ELR (cell line): ENCODE data around the gene PCDHGC4.

ENCODE experiments used
- DNase-seq: peaks from one replicate; pipeline ENCODE4 v3.0.0-alpha.2; 2015; ENCODE audit warnings: low read depth

Gene PCDHGC4

DNA sequence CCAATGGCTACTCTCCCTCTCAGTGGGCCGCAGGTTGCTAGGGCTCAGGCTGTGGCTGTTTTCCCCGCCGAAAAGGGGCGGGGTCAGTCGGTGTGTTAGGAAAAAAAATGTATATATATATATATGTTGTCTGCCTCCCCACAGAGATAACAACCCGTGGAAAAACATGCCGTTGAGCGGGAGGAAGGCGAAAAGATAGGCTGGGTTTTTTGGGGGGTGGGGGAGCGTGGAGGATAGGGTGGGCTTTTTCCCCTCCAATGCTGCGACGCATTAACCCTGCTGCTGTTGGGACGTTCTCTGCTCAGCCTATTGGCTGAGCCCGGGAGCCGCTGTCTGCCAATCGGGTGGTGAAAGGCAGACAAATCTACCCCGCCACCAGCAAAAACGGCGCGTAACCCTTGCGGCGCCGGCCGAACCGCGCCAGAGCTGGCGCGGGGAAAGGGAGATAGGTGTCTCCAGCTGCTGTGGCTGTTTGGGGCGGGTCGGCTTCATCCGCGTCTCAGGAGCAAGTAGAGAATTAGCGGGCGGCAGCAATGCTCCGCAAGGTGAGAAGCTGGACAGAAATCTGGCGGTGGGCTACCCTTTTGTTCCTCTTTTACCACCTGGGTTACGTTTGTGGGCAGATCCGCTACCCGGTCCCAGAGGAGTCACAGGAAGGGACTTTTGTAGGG is at the start of gene PCDHGC4:
Gene PCDHGC4 (plus strand): TSS at position 390 of the 671 bp plus-strand sequence. CDS start 144 bp downstream, at position 534.
- no peak for DNase-seq

DNA sequence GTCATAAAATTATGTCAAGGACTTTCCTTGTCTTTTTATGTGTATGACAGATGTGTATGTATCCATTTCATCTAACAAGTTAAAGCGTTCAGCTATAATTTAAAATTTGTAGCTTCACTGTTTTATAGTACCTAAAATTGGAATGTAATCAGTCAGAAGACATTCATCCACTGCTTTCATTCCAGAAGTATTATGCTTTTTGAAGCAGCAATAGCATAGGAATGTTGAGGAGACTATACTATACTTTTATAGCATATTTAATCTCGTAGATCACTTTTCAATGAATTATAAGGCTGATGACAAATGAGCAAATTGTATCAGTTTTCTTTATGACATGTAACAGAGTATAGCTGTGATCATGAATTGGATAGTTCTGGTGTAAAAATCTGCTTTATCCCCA is 47.6 kb upstream of the PCDHGC4 start:
- peak; percentile 37 for DNase-seq

DNA sequence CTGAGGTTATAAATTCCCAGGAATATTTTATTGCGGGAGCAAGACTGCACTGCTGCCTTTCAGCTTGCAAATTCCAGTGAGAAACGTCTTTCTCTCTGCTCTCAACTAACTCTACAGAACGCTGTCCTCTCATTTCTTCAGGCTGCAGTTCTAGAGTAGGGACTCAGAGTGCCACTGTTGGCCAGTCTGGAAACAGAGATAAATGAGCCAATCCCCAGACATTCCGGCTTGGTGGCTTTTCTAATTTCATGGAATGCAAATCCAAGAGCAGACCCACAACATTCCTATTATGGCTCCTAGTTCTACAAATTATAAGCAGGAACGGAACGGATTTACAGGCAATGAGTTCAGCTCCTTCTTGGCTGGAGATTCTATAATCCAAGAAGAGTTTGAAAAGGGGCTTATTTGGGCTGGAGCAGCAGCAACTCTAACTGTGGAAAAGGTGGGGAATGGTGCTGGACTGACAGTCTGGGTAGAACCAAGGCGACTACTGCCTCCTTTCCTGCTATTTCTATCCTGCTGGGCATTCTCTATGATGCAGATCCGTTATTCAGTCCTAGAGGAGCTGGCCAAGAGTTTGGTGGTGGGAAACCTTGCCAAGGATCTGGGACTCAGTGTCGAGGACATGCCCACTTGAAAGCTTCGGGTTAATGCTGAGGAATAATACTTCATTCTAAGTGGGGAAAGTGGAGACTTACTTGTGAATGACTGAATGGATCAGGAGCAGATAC is 45.3 kb upstream of the PCDHGC4 start:
- no peak for DNase-seq

DNA sequence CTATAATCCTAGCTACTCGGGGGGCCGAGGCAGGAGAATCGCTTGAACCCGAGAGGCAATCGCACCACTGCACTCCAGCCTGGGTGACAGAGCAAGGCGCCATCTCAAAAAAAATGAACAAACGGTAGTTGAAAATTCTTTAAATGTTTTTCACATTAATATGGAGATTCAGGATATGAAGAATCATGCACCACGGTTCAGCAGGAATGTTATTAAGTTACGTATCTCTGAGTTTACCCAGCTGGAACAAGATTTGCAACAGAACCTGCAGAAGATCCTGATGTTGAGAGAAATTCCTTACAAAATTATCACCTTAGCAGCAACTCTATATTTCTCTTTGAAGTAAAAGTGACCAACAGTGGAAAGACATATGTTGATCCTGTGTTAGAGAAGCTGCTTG is 44.5 kb upstream of the PCDHGC4 start:
- no peak for DNase-seq

DNA sequence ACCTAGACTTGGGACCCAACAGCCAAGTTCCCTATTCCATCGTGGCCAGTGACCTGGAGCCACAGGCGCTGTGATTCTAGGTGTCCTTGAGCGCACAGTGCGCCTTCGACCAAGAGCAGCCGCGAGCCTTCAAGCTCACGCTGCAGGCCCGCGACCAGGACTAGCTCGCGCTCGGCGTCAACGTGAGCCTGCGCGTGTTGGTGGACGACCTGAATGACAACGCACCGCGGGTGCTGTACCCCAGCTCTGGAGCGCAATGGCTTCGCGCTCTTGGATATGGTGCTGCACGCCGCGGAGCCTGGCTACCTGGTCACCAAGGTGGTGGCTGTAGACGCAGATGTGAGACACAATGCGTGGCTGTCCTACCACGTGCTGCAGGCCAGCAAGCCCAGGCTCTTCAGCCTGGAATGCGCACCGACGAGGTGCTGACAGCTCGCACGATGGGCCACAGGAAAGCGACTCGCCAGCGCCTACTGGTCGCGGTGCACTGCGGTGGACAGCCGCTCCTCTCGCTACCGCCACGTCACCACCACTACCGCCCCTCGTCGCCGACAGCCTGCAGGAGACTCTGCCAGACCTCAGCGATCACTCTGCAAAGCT is 43.2 kb upstream of the PCDHGC4 start:
- no peak for DNase-seq

DNA sequence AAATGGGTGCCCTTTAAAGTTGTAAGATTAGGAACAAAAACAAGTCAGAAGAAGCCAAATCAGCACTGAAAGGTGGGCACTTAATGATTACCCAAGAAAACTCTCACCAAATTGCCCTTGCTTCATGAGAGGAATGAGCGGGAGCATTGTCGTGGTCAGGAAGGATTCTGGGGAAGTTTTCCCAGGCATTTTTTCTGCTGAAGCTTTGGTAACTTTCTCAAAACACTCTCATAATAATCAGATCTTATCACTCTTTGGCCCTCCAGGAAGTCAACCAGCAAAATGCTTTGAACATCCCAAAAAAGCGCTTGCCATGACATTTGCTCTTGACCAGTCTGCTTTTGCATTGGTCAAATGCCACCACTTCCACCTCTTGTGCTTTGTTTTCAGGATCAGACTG is 19.5 kb upstream of the PCDHGC4 start:
- no peak for DNase-seq

DNA sequence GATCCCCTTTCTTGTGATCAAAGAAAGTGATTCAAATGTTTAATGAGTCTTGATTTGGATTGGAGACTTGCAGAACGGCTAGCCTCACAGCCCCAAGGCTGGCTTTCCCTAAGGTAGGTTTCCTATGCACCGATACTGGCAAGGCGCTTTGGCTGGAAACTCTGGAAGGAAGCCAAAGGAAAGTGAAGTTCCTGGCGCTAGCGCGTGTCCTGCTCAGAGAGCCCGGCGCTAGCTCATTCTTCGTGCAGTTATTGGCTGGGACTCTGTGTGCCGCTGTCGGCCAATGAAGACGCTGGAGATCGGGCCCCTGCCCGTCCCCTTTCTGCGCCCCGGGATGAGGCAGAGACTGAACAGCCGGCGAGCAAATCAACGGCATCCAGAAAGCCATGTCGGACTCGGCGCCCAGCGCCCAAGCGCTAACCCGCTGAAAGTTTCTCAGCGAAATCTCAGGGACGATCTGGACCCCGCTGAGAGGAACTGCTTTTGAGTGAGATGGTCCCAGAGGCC is 9.2 kb upstream of the PCDHGC4 start, which contains the start of gene PCDHGC3:
Gene PCDHGC3 (plus strand): TSS at position 342 of the 507 bp plus-strand sequence. CDS start 151 bp downstream, at position 493.
- DNase-seq = peak; percentile 97

DNA sequence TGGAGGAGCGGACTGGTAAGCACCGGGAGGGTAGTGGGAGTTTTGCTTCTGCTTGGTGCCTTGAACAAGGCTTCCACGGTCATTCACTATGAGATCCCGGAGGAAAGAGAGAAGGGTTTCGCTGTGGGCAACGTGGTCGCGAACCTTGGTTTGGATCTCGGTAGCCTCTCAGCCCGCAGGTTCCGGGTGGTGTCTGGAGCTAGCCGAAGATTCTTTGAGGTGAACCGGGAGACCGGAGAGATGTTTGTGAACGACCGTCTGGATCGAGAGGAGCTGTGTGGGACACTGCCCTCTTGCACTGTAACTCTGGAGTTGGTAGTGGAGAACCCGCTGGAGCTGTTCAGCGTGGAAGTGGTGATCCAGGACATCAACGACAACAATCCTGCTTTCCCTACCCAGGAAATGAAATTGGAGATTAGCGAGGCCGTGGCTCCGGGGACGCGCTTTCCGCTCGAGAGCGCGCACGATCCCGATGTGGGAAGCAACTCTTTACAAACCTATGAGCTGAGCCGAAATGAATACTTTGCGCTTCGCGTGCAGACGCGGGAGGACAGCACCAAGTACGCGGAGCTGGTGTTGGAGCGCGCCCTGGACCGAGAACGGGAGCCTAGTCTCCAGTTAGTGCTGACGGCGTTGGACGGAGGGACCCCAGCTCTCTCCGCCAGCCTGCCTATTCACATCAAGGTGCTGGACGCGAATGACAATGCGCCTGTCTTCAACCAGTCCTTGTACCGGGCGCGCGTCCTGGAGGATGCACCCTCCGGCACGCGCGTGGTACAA is 8.5 kb upstream of the PCDHGC4 start:
- peak; percentile 81 for DNase-seq

DNA sequence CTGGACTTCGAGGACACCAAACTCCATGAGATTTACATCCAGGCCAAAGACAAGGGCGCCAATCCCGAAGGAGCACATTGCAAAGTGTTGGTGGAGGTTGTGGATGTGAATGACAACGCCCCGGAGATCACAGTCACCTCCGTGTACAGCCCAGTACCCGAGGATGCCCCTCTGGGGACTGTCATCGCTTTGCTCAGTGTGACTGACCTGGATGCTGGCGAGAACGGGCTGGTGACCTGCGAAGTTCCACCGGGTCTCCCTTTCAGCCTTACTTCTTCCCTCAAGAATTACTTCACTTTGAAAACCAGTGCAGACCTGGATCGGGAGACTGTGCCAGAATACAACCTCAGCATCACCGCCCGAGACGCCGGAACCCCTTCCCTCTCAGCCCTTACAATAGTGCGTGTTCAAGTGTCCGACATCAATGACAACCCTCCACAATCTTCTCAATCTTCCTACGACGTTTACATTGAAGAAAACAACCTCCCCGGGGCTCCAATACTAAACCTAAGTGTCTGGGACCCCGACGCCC is 7.7 kb upstream of the PCDHGC4 start:
- DNase-seq = no peak

DNA sequence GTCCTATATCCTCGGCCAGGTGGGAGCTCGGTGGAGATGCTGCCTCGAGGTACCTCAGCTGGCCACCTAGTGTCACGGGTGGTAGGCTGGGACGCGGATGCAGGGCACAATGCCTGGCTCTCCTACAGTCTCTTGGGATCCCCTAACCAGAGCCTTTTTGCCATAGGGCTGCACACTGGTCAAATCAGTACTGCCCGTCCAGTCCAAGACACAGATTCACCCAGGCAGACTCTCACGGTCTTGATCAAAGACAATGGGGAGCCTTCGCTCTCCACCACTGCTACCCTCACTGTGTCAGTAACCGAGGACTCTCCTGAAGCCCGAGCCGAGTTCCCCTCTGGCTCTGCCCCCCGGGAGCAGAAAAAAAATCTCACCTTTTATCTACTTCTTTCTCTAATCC is 7.0 kb upstream of the PCDHGC4 start:
- DNase-seq = no peak

DNA sequence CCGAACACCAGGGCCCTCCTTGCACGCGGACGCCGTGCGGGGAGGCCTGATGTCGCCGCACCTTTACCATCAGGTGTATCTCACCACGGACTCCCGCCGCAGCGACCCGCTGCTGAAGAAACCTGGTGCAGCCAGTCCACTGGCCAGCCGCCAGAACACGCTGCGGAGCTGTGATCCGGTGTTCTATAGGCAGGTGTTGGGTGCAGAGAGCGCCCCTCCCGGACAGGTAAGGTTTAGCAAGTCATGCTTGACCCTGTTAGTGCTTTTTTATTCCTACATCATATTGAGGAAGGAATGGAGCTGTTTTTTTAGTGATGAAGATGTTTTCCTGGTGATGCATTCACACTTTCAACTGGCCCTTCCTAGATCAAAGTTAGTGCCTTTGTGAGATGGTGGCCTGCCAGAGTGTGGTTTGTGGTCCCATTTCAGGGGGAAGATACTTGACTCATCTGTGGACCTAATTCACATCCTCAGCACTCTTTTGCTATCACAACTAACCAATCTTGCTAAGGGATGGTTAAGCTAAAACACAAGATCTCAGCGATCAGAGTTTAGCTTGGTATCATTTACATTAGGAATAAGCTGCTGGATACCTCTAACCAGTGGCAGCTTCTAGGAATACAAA is 6.4 kb upstream of the PCDHGC4 start:
- DNase-seq = no peak

DNA sequence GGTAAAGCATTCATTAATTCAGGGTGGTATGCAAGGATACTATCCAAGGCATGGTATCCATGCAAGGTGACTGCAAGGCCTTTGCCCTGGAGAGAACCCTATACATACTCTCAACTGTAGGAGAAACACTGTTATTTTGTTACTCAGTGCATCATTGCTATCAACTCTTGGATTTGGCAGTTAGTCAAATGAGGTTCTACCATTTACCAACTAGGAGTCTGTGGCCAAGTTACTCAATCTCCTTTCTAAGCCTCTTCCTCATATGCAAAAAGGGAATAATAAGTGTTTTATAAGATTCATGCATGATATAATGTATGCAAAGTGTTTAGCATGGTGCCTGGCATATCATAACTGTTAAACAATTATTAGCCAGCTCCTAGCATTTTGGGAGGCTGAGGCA is 5.1 kb upstream of the PCDHGC4 start:
- DNase-seq = no peak

DNA sequence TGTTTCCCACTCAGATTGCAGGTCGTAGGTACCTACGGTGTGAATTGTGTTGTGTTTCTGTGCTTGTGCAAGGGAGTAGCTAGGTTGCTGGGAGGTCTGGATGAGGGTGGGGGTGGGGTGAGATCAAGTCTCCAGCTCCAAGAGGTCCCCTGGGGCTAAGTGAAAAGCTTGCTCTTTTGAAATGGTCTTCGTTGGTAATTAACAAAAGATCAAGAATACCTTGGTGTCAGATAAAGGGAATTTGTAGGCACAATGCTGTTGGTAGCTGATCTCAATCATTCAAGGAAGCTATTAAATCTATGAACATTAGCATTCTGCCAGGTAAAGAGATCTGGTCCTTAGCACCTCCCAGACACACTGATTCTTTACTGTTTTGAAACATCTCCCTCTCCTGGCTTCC is 928 bp upstream of the PCDHGC4 start:
- DNase-seq = no peak

DNA sequence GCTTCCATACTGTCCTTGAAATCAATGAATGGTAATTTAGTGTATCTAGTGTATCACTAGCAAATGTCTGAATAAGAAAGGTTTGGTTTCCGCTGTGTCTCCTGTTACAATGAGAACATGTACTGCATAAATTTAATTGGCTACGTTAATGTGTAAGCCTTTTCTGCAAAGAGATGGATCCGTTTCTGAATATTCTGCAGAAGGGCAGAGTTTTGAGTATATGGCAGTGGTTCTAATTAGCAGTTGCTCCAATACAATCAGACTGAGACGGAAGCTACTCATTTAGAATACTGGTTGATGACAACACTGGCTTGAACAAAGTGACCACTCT is 555 bp upstream of the PCDHGC4 start:
- DNase-seq = no peak

DNA sequence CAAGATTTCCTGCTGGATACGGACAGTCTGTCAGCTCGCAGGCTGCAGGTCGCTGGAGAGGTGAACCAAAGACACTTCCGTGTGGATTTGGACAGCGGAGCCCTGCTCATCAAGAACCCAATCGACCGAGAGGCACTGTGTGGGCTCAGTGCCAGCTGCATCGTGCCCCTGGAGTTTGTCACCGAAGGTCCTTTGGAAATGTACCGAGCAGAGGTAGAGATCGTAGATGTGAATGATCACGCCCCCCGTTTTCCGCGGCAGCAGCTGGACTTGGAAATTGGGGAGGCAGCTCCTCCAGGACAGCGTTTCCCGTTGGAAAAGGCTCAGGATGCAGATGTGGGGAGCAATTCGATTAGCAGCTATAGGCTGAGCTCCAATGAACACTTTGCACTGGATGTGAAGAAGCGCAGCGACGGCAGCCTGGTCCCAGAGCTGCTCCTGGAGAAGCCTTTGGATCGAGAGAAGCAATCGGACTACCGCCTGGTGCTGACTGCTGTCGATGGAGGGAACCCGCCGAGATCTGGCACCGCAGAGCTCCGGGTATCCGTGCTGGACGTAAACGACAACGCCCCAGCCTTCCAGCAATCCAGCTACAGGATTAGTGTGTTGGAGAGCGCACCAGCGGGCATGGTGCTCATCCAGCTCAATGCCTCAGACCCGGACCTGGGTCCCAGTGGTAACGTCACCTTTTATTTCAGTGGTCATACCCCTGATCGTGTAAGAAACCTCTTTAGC is 658 bp downstream of the PCDHGC4 start:
- DNase-seq = no peak

DNA sequence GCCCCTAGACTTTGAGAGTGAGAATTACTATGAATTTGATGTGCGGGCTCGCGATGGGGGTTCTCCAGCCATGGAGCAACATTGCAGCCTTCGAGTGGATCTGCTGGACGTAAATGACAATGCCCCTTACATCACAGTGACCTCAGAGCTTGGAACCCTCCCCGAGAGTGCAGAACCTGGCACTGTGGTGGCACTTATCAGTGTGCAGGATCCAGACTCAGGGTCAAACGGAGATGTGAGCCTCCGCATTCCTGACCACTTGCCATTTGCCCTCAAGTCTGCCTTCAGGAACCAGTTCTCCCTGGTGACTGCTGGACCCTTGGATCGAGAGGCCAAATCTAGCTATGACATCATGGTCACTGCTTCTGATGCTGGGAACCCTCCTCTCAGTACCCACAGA is 1.3 kb downstream of the PCDHGC4 start:
- no peak for DNase-seq

DNA sequence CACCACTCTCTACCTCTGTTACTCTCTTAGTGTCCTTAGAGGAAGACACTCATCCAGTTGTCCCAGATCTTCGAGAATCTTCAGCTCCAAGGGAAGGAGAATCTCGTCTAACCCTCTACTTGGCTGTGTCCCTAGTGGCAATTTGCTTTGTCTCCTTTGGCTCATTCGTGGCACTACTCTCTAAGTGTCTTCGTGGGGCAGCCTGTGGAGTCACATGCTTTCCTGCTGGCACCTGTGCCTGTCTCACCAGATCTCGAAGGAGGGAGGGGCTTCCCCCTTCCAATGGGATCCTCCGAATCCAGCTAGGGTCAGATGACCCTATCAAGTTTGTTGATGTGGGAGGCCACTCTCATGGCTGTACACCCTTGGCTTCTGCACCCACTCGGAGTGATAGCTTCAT is 2.3 kb downstream of the PCDHGC4 start:
- DNase-seq = no peak

DNA sequence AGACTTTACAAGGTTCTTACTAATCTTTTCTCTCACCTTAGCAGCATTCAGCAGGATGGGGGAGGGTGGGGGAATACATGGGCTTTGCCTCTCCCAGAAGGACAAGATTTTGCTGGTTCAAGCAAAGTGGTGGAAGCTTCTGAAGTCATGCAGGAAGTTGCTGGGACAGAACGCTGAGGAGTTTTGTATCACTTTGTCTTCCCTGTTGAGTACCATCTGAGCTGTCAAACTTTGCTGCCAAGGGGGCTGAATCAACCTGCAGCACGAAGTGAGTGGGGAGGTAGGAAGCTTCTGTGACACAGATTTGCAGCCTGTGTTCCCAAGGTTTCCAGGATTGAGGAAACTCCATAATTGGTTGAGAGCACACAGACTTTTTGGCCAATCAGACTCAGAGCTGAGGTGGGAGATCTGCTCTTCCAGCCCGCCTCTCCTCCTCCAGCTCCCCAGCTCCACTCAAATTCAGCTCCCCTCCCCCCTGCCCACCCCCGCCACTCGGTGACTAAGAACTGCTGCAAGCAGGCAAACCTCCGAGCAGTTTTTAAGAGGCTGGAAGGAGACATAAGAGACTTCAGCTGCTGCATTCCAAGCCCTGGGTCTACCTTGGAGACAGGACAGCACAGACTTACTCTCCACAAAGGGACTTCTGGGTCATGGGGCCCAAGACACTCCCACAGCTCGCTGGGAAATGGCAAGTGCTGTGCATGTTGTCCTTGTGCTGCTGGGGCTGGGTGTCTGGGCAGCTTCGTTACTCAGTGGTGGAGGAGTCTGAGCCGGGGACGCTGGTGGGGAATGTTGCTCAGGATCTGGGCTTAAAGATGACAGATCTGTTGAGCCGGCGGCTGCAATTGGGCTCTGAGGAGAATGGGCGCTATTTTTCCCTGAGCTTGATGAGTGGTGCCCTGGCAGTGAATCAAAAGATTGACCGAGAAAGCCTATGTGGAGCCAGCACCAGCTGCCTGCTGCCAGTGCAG is 4.0 kb downstream of the PCDHGC4 start, which contains the start of gene PCDHGC5:
Gene PCDHGC5 (plus strand): TSS at position 491 of the 971 bp plus-strand sequence. CDS start 160 bp downstream, at position 651.
- peak; percentile 82 for DNase-seq

DNA sequence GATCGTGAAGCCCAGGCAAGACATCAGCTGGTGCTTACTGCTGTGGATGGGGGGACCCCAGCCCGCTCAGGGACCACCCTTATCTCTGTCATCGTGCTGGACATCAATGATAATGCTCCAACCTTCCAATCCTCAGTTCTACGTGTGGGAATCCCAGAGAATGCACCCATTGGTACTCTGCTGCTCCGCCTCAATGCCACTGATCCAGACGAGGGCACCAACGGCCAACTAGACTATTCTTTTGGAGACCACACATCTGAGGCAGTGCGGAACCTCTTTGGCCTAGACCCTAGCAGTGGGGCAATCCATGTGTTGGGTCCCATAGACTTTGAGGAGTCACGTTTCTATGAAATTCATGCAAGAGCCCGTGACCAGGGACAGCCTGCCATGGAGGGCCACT is 5.0 kb downstream of the PCDHGC4 start:
- DNase-seq = no peak

DNA sequence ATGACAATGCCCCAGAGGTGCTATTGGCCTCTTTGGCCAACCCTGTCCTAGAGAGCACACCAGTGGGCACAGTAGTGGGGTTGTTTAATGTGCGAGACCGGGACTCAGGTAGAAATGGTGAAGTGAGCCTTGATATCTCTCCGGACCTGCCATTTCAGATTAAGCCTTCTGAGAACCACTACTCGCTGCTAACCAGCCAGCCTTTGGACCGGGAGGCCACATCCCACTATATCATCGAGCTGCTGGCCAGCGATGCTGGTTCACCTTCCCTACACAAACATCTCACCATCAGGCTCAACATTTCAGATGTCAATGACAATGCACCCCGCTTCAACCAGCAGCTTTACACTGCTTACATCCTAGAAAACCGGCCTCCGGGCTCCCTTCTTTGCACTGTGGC is 5.4 kb downstream of the PCDHGC4 start:
- no peak for DNase-seq
